D721Med (cell line): ENCODE results near the gene IKBKE.

ENCODE experiments used
- DNase-seq: peaks from one replicate; pipeline ENCODE4 v3.0.0; 2011; ENCODE audit warnings: low spot score; ENCODE audit not compliant: insufficient read length
- FAIRE-seq: peaks from 2 replicates; lab custom pipeline; 2011; peaks lifted over from hg19 to GRCh38; lab: Jason Lieb, UNC
- CTCF ChIP-seq: IDR thresholded peaks from 2 replicates; pipeline ENCODE4 v1.5.1; 2012; ENCODE audit warnings: mild to moderate bottlenecking, control low read depth; ENCODE audit not compliant: insufficient read depth; ENCODE audit errors: missing control alignments

The IKBKE gene

GRCh38 chr1:206511362-206512057 is 41.2 kb downstream of the IKBKE start:
- DNase-seq (no peak), FAIRE-seq (no peak)
- TF ChIP-seq CTCF = no peak

- TF ChIP-seq CTCF = no peak
- no peak for FAIRE-seq
- no peak for DNase-seq
These were observed 42.0 kb downstream of the IKBKE start for GRCh38 chr1:206512058-206512850.

- no peak for DNase-seq
- TF ChIP-seq CTCF = no peak
- FAIRE-seq = no peak
These were observed 42.5 kb downstream of the IKBKE start for GRCh38 chr1:206512851-206513180.

- no peak for TF ChIP-seq CTCF
- DNase-seq (no peak), FAIRE-seq (no peak)
These were observed 43.2 kb downstream of the IKBKE start for GRCh38 chr1:206513312-206514111.

- DNase-seq (no peak), FAIRE-seq (no peak)
- no peak for TF ChIP-seq CTCF
These were observed 44.6 kb downstream of the IKBKE start for GRCh38 chr1:206514813-206515387.

GRCh38 chr1:206516728-206516990 is 46.4 kb downstream of the IKBKE start:
- no peak for FAIRE-seq

More at GRCh38 chr1:206516728-206516990, 46.4 kb downstream of the IKBKE start:
- no peak for TF ChIP-seq CTCF
- no peak for DNase-seq
